ENCODE results near the gene GFI1B. TPM values are rescaled to one million over a fixed set of nuclear protein-coding genes. Genes with fewer than 3 reads are reported as not detected.
A peak's percentile ranks its signal among the peaks of the same experiment; 100 is the strongest.

The GFI1B gene
- total RNA-seq, 1 donor from 2014 or later: not detected

GRCh38 chr9:132976571-132976970 lies 1.9 kb upstream of the GFI1B start:
- H4K20me1 ChIP-seq (ENCODE audit: low read depth): peaks cover 7% of the 10 kb centered on the region

GRCh38 chr9:132978112-132978450 lies 413 bp upstream of the GFI1B start:
- no peaks in the 10 kb centered on the region for H3K36me3 Mint-ChIP-seq
- Histone ChIP-seq H3K9ac (no peak overlapping the region), H2AFZ (replicated peaks) (no peak overlapping the region), H3K79me2 (ENCODE audit: low read depth) (no peaks in the 10 kb centered on the region), H3K4me1 (no peaks in the 10 kb centered on the region), H3F3A (ENCODE audit: low read depth) (no peaks in the 10 kb centered on the region), H3K4me2 (peak overlapping the region; percentile 29), H3K36me3 (no peaks in the 10 kb centered on the region), H4K20me1 (ENCODE audit: low read depth) (peaks cover 7% of the 10 kb centered on the region), H3K27me3 (peaks cover 86% of the 10 kb centered on the region), H3K4me3 (no peak overlapping the region), H3K9me3 (ENCODE audit: low read depth) (no peaks in the 10 kb centered on the region), H3K27ac (no peak overlapping the region)
- H3K4me1 Mint-ChIP-seq: peaks cover 6% of the 10 kb centered on the region
- H3K9me3 Mint-ChIP-seq: no peaks in the 10 kb centered on the region
- DNase-seq (ENCODE audit: low spot score): no peak
- TF ChIP-seq EZH2 (IDR thresholded peaks at IDR 0.05) (no peak), EZH2phosphoT487 (IDR thresholded peaks at IDR 0.05) (no peak), CTCF (IDR thresholded peaks at IDR 0.05) (no peak)
- H3K4me3 Mint-ChIP-seq: peak overlapping the region; percentile 48
- no peak overlapping the region for H3K27ac Mint-ChIP-seq
- peaks cover 36% of the 10 kb centered on the region for H3K27me3 Mint-ChIP-seq (ENCODE audit: insufficient read depth, low read depth)

More at GRCh38 chr9:132976571-132976970, 1.9 kb upstream of the GFI1B start:
- no peaks in the 10 kb centered on the region for H3K9me3 ChIP-seq (ENCODE audit: low read depth)
- Mint-ChIP-seq H3K9me3 (no peaks in the 10 kb centered on the region), H3K36me3 (no peaks in the 10 kb centered on the region), H3K4me1 (peaks cover 6% of the 10 kb centered on the region), H3K27me3 (ENCODE audit: insufficient read depth, low read depth) (peaks cover 36% of the 10 kb centered on the region), H3K4me3 (no peak overlapping the region), H3K27ac (no peak overlapping the region)
- H3K4me2 ChIP-seq: no peak overlapping the region
- no peak for TF ChIP-seq EZH2phosphoT487 (IDR thresholded peaks at IDR 0.05)
- TF ChIP-seq CTCF (IDR thresholded peaks at IDR 0.05): no peak
- TF ChIP-seq EZH2 (IDR thresholded peaks at IDR 0.05): no peak
- H3K27ac ChIP-seq: no peak overlapping the region
- no peaks in the 10 kb centered on the region for H3F3A ChIP-seq (ENCODE audit: low read depth)
- DNase-seq (ENCODE audit: low spot score): no peak
- no peaks in the 10 kb centered on the region for H3K36me3 ChIP-seq
- H2AFZ ChIP-seq (replicated peaks): no peak overlapping the region
- H3K4me3 ChIP-seq: no peak overlapping the region
- no peaks in the 10 kb centered on the region for H3K4me1 ChIP-seq
- H3K9ac ChIP-seq: no peak overlapping the region
- H3K79me2 ChIP-seq (ENCODE audit: low read depth): no peaks in the 10 kb centered on the region
- peaks cover 84% of the 10 kb centered on the region for H3K27me3 ChIP-seq

- no peaks in the 10 kb centered on the region for H3K36me3 ChIP-seq
- peaks cover 25% of the 10 kb centered on the region for H3K27me3 Mint-ChIP-seq (ENCODE audit: insufficient read depth, low read depth)
Observed at GRCh38 chr9:132980157-132980556, 1.7 kb downstream of the GFI1B start.

More at GRCh38 chr9:132980157-132980556, 1.7 kb downstream of the GFI1B start:
- H3K27me3 ChIP-seq: peaks cover 66% of the 10 kb centered on the region
- no peaks in the 10 kb centered on the region for H3K9me3 ChIP-seq (ENCODE audit: low read depth)
- H3K4me3 Mint-ChIP-seq: no peak overlapping the region
- H3K27ac ChIP-seq: no peak overlapping the region
- no peak overlapping the region for H2AFZ ChIP-seq (replicated peaks)
- H3K36me3 Mint-ChIP-seq: no peaks in the 10 kb centered on the region
- no peaks in the 10 kb centered on the region for H3K79me2 ChIP-seq (ENCODE audit: low read depth)
- no peak for TF ChIP-seq EZH2 (IDR thresholded peaks at IDR 0.05)
- TF ChIP-seq EZH2phosphoT487 (IDR thresholded peaks at IDR 0.05): no peak
- no peak for TF ChIP-seq CTCF (IDR thresholded peaks at IDR 0.05)
- DNase-seq (ENCODE audit: low spot score): no peak
- H3K9ac ChIP-seq: no peak overlapping the region
- H3K9me3 Mint-ChIP-seq: no peaks in the 10 kb centered on the region
- no peaks in the 10 kb centered on the region for H3K4me1 ChIP-seq
- no peak overlapping the region for H3K4me3 ChIP-seq
- H3K27ac Mint-ChIP-seq: no peak overlapping the region
- peaks cover 7% of the 10 kb centered on the region for H4K20me1 ChIP-seq (ENCODE audit: low read depth)
- no peaks in the 10 kb centered on the region for H3F3A ChIP-seq (ENCODE audit: low read depth)
- peaks cover 6% of the 10 kb centered on the region for H3K4me1 Mint-ChIP-seq
- H3K4me2 ChIP-seq: no peak overlapping the region

Data from neural progenitor cell (in vitro differentiated cells).